Measurements from ENCODE around the gene VPS13C.

VPS13C gene

DNA sequence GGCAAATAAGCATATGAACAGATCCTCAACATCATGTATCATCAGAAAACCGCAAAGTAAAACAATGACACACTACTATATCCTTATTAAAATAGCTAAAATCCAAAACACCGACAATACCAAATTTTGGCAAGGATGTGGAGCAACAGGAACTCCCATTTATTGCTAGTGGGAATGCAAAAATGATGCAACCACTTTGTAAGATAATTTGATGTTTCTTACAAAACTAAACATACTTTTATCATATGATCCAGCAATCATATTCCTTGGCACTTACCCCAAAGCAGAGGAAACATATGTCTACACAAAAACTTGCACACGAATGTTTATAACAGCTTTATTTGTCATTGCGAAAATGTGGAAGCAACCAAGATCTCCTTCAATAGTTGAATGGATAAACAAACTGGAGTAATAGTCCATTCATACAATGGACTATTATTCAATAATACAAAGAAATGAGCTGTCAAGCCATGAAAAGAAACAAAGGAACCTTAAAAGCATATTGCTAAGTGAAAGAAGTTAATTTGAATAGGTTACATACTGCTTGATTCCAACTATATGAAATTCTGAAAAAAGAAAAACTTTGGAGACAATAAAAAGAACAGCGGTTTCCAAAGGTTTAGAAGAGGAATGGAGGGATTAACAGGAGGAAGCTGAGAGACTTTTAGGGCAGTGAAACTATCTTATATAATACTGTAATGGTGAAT is 172.0 kb downstream of the VPS13C start:
- Histone ChIP-seq H3K36me3 (ENCODE audit: control insufficient read depth, insufficient read depth, low read length) (peaks cover 41% of the 10 kb centered on the region), H3K27ac (ENCODE audit: insufficient read depth, low read length, poor library complexity, severe bottlenecking) (no peak overlapping the region), H3K27me3 (replicated peaks; ENCODE audit: control insufficient read depth, insufficient read depth, low read length, poor library complexity, severe bottlenecking) (no peaks in the 10 kb centered on the region), H3K4me3 (ENCODE audit: insufficient read depth, low read depth, low read length, poor library complexity, severe bottlenecking) (no peak overlapping the region), H3K4me1 (ENCODE audit: control insufficient read depth, insufficient read depth, low read length, poor library complexity, severe bottlenecking) (no peaks in the 10 kb centered on the region), H3K9me3 (ENCODE audit: control insufficient read depth, low read length) (no peaks in the 10 kb centered on the region)
- no peak for DNase-seq

DNA sequence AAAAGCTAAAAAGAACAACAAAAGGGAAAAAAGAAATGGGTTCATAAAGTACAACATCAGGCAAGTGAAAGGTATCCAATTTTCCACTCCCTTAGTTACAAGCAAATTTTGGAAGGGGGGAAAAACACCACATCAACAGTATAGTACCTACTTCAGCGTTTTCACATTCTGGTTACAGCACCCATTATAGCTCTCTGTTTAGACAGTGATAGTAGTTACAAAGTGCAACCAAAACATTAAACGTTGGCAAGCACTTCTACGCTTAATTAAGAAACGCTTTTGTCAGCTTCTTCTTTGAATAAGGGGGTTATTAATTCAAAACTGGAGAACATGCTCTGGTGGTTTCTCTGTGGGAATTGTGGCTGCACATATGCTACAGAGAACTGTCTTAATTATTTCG is 180.2 kb downstream of the VPS13C start:
- Histone ChIP-seq H3K36me3 (ENCODE audit: control insufficient read depth, insufficient read depth, low read length) (peaks cover 26% of the 10 kb centered on the region), H3K27ac (ENCODE audit: insufficient read depth, low read length, poor library complexity, severe bottlenecking) (no peak overlapping the region)

DNA sequence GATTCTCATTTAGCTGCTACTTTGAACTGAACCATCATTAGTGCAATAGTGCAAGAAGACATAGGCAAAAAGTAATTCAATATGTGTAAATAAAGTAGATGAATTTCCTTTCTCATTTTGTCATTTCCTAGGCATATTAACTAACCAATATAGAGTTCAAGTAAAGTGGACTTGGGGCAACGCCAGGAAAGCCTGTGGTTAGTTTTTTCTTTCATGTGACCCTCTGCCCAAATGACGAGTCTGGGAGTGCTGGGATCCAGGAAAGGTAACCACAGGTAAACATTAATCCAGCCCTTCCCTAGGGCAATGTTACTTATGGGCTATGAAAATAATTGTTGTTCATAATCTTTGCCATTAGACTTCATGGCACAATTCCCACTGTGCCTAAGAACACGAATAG is 181.0 kb downstream of the VPS13C start:
- Histone ChIP-seq H3K9me3 (ENCODE audit: control insufficient read depth, low read length) (no peaks in the 10 kb centered on the region), H3K4me1 (ENCODE audit: control insufficient read depth, insufficient read depth, low read length, poor library complexity, severe bottlenecking) (no peaks in the 10 kb centered on the region), H3K36me3 (ENCODE audit: control insufficient read depth, insufficient read depth, low read length) (peaks cover 26% of the 10 kb centered on the region), H3K4me3 (ENCODE audit: insufficient read depth, low read depth, low read length, poor library complexity, severe bottlenecking) (no peak overlapping the region), H3K27me3 (replicated peaks; ENCODE audit: control insufficient read depth, insufficient read depth, low read length, poor library complexity, severe bottlenecking) (no peaks in the 10 kb centered on the region), H3K27ac (ENCODE audit: insufficient read depth, low read length, poor library complexity, severe bottlenecking) (no peak overlapping the region)
- no peak for DNase-seq

More for the DNA sequence above, 180.2 kb downstream of the VPS13C start:
- Histone ChIP-seq H3K4me3 (ENCODE audit: insufficient read depth, low read depth, low read length, poor library complexity, severe bottlenecking) (no peak overlapping the region), H3K4me1 (ENCODE audit: control insufficient read depth, insufficient read depth, low read length, poor library complexity, severe bottlenecking) (no peaks in the 10 kb centered on the region), H3K27me3 (replicated peaks; ENCODE audit: control insufficient read depth, insufficient read depth, low read length, poor library complexity, severe bottlenecking) (no peaks in the 10 kb centered on the region), H3K9me3 (ENCODE audit: control insufficient read depth, low read length) (no peaks in the 10 kb centered on the region)
- DNase-seq: no peak

DNA sequence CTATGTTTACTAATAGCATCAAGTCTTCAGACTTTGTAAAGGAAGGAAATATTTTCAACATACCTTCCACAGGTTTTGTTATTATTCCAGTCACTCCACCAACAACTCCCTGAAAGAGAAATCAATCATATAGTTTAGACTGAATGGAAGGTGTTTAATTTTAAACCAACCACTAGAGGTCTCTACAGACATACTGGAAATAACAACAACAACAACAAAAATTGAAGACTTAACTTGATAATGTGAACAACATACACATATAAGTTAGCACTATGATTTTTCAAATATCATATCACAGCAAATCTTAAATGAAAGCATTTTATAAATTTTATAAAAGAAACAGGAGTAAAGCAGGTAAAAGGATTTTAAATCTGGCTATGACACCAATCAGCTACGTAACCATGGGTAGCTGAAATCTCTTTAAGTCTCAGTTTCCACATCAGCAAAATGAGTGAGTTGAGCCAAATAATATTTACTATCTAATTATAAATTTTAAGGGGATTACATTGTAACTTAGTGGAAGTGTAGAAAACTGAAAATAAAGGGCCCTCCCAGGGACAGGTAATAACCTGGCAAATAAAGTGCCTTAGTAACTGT is 188.2 kb downstream of the VPS13C start:
- no peaks in the 10 kb centered on the region for H3K4me1 ChIP-seq (ENCODE audit: control insufficient read depth, insufficient read depth, low read length, poor library complexity, severe bottlenecking)
- H3K27ac ChIP-seq (ENCODE audit: insufficient read depth, low read length, poor library complexity, severe bottlenecking): no peak overlapping the region
- H3K9me3 ChIP-seq (ENCODE audit: control insufficient read depth, low read length): no peaks in the 10 kb centered on the region
- no peak overlapping the region for H3K4me3 ChIP-seq (ENCODE audit: insufficient read depth, low read depth, low read length, poor library complexity, severe bottlenecking)
- DNase-seq: no peak
- no peaks in the 10 kb centered on the region for H3K27me3 ChIP-seq (replicated peaks; ENCODE audit: control insufficient read depth, insufficient read depth, low read length, poor library complexity, severe bottlenecking)
- peaks cover 52% of the 10 kb centered on the region for H3K36me3 ChIP-seq (ENCODE audit: control insufficient read depth, insufficient read depth, low read length)

GRCh38 chr15:61869656-61870055 is 190.6 kb downstream of the VPS13C start:
- Histone ChIP-seq H3K36me3 (ENCODE audit: control insufficient read depth, insufficient read depth, low read length) (peaks cover 51% of the 10 kb centered on the region), H3K27ac (ENCODE audit: insufficient read depth, low read length, poor library complexity, severe bottlenecking) (no peak overlapping the region)

DNA sequence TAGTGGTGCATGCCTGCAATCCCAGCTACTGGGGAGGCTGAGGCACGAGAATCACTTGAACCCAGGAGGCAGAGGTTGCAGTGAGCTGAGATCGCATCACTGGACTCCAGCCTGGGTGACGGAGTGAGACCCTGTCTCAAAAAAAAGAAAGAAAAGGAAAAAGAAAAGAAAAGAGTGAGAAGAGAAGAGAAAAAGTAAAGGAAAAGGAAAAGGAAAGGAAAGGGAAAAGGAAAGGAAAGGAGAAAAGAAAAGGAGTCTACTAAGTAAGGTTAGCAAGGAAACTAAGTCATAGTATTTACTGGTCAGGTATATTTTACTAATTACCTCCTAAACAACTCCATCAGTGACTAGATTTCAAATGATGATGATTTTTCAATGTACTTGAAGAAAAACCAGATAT is 198.3 kb downstream of the VPS13C start:
- Histone ChIP-seq H3K4me1 (ENCODE audit: control insufficient read depth, insufficient read depth, low read length, poor library complexity, severe bottlenecking) (peaks cover 4% of the 10 kb centered on the region), H3K27me3 (replicated peaks; ENCODE audit: control insufficient read depth, insufficient read depth, low read length, poor library complexity, severe bottlenecking) (no peaks in the 10 kb centered on the region), H3K4me3 (ENCODE audit: insufficient read depth, low read depth, low read length, poor library complexity, severe bottlenecking) (no peak overlapping the region), H3K9me3 (ENCODE audit: control insufficient read depth, low read length) (no peaks in the 10 kb centered on the region), H3K27ac (ENCODE audit: insufficient read depth, low read length, poor library complexity, severe bottlenecking) (no peak overlapping the region), H3K36me3 (ENCODE audit: control insufficient read depth, insufficient read depth, low read length) (peaks cover 5% of the 10 kb centered on the region)
- no peak for DNase-seq

More at GRCh38 chr15:61869656-61870055, 190.6 kb downstream of the VPS13C start:
- Histone ChIP-seq H3K9me3 (ENCODE audit: control insufficient read depth, low read length) (no peaks in the 10 kb centered on the region), H3K4me1 (ENCODE audit: control insufficient read depth, insufficient read depth, low read length, poor library complexity, severe bottlenecking) (no peaks in the 10 kb centered on the region), H3K27me3 (replicated peaks; ENCODE audit: control insufficient read depth, insufficient read depth, low read length, poor library complexity, severe bottlenecking) (no peaks in the 10 kb centered on the region), H3K4me3 (ENCODE audit: insufficient read depth, low read depth, low read length, poor library complexity, severe bottlenecking) (no peak overlapping the region)
- DNase-seq: no peak

DNA sequence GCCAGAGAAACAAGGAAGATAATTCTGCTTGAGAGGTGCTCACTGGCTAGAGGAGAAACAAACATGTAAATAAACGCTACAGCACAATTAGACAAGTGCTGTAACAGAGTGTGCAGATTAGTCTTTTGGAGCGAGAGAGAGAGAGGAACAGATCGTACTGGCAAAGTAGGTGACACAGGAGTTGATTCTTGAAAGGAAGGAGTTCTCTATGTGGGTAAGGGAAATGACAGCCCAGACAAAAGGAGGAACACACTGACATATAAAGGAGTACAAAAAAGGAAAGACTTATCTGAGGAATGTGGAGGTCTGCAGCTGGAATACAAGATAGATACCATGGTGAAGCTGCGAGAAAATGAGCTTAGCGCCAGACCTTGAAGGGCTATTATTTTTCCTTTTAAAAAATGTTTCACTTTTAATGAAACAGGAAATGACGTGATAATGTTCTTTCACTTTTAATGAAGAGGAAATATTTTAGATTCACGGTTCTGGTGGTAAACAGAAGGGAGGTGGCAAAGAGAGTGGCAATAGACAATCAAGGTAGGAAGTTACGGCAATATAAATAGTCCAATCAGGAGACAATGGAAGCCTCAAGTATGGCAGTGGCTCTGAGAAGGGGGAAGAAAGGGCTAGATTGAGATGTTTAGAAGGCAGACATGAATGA is 202.9 kb downstream of the VPS13C start:
- H3K27me3 ChIP-seq (replicated peaks; ENCODE audit: control insufficient read depth, insufficient read depth, low read length, poor library complexity, severe bottlenecking): no peaks in the 10 kb centered on the region
- H3K27ac ChIP-seq (ENCODE audit: insufficient read depth, low read length, poor library complexity, severe bottlenecking): peak overlapping the region; percentile 58
- no peak for DNase-seq
- peaks cover 4% of the 10 kb centered on the region for H3K36me3 ChIP-seq (ENCODE audit: control insufficient read depth, insufficient read depth, low read length)
- peaks cover 4% of the 10 kb centered on the region for H3K4me1 ChIP-seq (ENCODE audit: control insufficient read depth, insufficient read depth, low read length, poor library complexity, severe bottlenecking)
- no peaks in the 10 kb centered on the region for H3K9me3 ChIP-seq (ENCODE audit: control insufficient read depth, low read length)
- H3K4me3 ChIP-seq (ENCODE audit: insufficient read depth, low read depth, low read length, poor library complexity, severe bottlenecking): peak overlapping the region; percentile 34

DNA sequence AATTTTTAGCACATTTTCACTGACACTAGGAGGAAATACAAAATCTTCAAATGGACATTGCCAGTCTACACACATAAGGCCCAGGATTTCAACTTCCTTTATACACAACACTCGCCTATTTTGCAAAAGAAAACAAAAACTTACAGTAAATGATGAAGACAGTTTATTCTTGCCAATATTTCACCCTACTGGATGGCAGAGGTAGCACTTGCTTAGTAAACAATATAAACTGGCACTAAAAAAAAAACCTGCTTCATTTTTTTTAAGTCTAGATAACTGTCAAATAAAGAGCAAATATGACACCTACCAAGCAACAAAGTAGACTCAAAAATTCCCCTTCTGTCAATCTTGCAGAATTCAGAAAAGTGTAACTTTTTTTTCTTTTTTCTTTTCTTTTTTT is 204.0 kb downstream of the VPS13C start:
- H3K4me1 ChIP-seq (ENCODE audit: control insufficient read depth, insufficient read depth, low read length, poor library complexity, severe bottlenecking): peaks cover 4% of the 10 kb centered on the region
- no peak overlapping the region for H3K27ac ChIP-seq (ENCODE audit: insufficient read depth, low read length, poor library complexity, severe bottlenecking)
- H3K36me3 ChIP-seq (ENCODE audit: control insufficient read depth, insufficient read depth, low read length): peaks cover 4% of the 10 kb centered on the region
- no peaks in the 10 kb centered on the region for H3K9me3 ChIP-seq (ENCODE audit: control insufficient read depth, low read length)
- no peaks in the 10 kb centered on the region for H3K27me3 ChIP-seq (replicated peaks; ENCODE audit: control insufficient read depth, insufficient read depth, low read length, poor library complexity, severe bottlenecking)
- no peak overlapping the region for H3K4me3 ChIP-seq (ENCODE audit: insufficient read depth, low read depth, low read length, poor library complexity, severe bottlenecking)
- DNase-seq: no peak

DNA sequence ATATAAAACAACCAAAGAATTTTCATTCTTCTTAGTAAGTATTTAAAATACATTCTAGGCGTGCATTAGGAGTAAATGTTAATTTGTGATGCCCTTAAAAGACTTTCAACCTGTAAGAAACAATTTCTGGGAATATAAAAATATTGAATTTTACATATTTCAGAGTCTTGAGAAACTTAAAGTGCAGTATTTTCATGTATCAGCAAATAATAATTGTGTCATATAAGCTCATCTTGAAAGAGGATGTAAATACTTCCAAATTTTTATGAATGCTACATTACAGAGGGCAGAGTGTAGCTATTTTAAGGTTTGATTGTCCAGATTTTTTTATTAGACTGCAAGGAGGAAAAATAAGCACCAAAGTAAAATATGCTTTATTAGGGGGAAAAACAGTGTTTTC is 207.1 kb downstream of the VPS13C start:
- peaks cover 4% of the 10 kb centered on the region for H3K4me1 ChIP-seq (ENCODE audit: control insufficient read depth, insufficient read depth, low read length, poor library complexity, severe bottlenecking)
- H3K36me3 ChIP-seq (ENCODE audit: control insufficient read depth, insufficient read depth, low read length): peaks cover 4% of the 10 kb centered on the region
- no peak for DNase-seq
- no peaks in the 10 kb centered on the region for H3K27me3 ChIP-seq (replicated peaks; ENCODE audit: control insufficient read depth, insufficient read depth, low read length, poor library complexity, severe bottlenecking)
- no peak overlapping the region for H3K4me3 ChIP-seq (ENCODE audit: insufficient read depth, low read depth, low read length, poor library complexity, severe bottlenecking)
- no peak overlapping the region for H3K27ac ChIP-seq (ENCODE audit: insufficient read depth, low read length, poor library complexity, severe bottlenecking)
- H3K9me3 ChIP-seq (ENCODE audit: control insufficient read depth, low read length): no peaks in the 10 kb centered on the region

GRCh38 chr15:61851955-61852354 is 208.3 kb downstream of the VPS13C start:
- no peaks in the 10 kb centered on the region for H3K9me3 ChIP-seq (ENCODE audit: control insufficient read depth, low read length)
- H3K27me3 ChIP-seq (replicated peaks; ENCODE audit: control insufficient read depth, insufficient read depth, low read length, poor library complexity, severe bottlenecking): no peaks in the 10 kb centered on the region
- no peak overlapping the region for H3K27ac ChIP-seq (ENCODE audit: insufficient read depth, low read length, poor library complexity, severe bottlenecking)
- no peaks in the 10 kb centered on the region for H3K4me1 ChIP-seq (ENCODE audit: control insufficient read depth, insufficient read depth, low read length, poor library complexity, severe bottlenecking)
- H3K36me3 ChIP-seq (ENCODE audit: control insufficient read depth, insufficient read depth, low read length): peaks cover 4% of the 10 kb centered on the region
- no peak for DNase-seq
- no peak overlapping the region for H3K4me3 ChIP-seq (ENCODE audit: insufficient read depth, low read depth, low read length, poor library complexity, severe bottlenecking)
